Measurements from ENCODE around the gene CCDC68. TPM values are rescaled to one million over a fixed set of nuclear protein-coding genes. Genes with fewer than 3 reads are reported as not detected.

The CCDC68 gene
- total RNA-seq, 1 experiment from 2014 or later = not detected

- DNase-seq (ENCODE audit: low spot score) = no peak
Measured at GRCh38 chr18:54918060-54918459, 41.2 kb downstream of the CCDC68 start.

GRCh38 chr18:54916507-54916906 lies 42.8 kb downstream of the CCDC68 start:
- DNase-seq (ENCODE audit: low spot score) = no peak

GRCh38 chr18:54914816-54915215 lies 44.4 kb downstream of the CCDC68 start:
- no peak for DNase-seq (ENCODE audit: low spot score)

GRCh38 chr18:54911551-54911950 lies 47.7 kb downstream of the CCDC68 start:
- DNase-seq (ENCODE audit: low spot score) = no peak

GRCh38 chr18:54910161-54910919 lies 48.9 kb downstream of the CCDC68 start:
- no peak for DNase-seq (ENCODE audit: low spot score)

GRCh38 chr18:54909538-54909937 lies 49.7 kb downstream of the CCDC68 start:
- DNase-seq (ENCODE audit: low spot score) = no peak

GRCh38 chr18:54906331-54907185 lies 52.7 kb downstream of the CCDC68 start:
- no peak for DNase-seq (ENCODE audit: low spot score)

- no peak for DNase-seq (ENCODE audit: low spot score)
Measured at GRCh38 chr18:54905629-54906028, 53.6 kb downstream of the CCDC68 start.

- no peak for DNase-seq (ENCODE audit: low spot score)
Measured at GRCh38 chr18:54904581-54904980, 54.7 kb downstream of the CCDC68 start.

- DNase-seq (ENCODE audit: low spot score) = no peak
Measured at GRCh38 chr18:54900290-54900689, 59.0 kb downstream of the CCDC68 start.

- no peak for DNase-seq (ENCODE audit: low spot score)
Measured at GRCh38 chr18:54899500-54899899, 59.8 kb downstream of the CCDC68 start.

- DNase-seq (ENCODE audit: low spot score) = no peak
Measured at GRCh38 chr18:54888933-54889332, 70.3 kb downstream of the CCDC68 start.

- DNase-seq (ENCODE audit: low spot score) = no peak
Measured at GRCh38 chr18:54888378-54888777, 70.9 kb downstream of the CCDC68 start.

- DNase-seq (ENCODE audit: low spot score) = no peak
Measured at GRCh38 chr18:54883816-54884604, 75.3 kb downstream of the CCDC68 start.

GRCh38 chr18:54882318-54882717 lies 76.9 kb downstream of the CCDC68 start:
- DNase-seq (ENCODE audit: low spot score) = no peak

GRCh38 chr18:54881229-54881768 lies 78.0 kb downstream of the CCDC68 start:
- DNase-seq (ENCODE audit: low spot score) = no peak

GRCh38 chr18:54880395-54881105 lies 78.7 kb downstream of the CCDC68 start:
- peak; percentile 12 for DNase-seq (ENCODE audit: low spot score)

- DNase-seq (ENCODE audit: low spot score) = no peak
Measured at GRCh38 chr18:54879691-54880090, 79.6 kb downstream of the CCDC68 start.

GRCh38 chr18:54878659-54879358 lies 80.5 kb downstream of the CCDC68 start:
- DNase-seq (ENCODE audit: low spot score) = no peak

GRCh38 chr18:54878159-54878622 lies 81.1 kb downstream of the CCDC68 start:
- DNase-seq (ENCODE audit: low spot score) = no peak

Data from H4 (cell line).